Loucy (cell line): Measurements from ENCODE around the gene CHSY3.

Experiments
- CTCF ChIP-seq: fragments of 200-600 bp; sonication (generic); conservative IDR thresholded peaks from 2 replicates; pipeline ENCODE4 v1.5.1; 2014; ENCODE audit warnings: mild to moderate bottlenecking, antibody characterized with exemption, low read length
- EZH2phosphoT487 ChIP-seq: fragments of 200-600 bp; IDR thresholded peaks from 2 replicates; pipeline ENCODE4 v1.6.1; 2018; ENCODE audit warnings: antibody characterized with exemption, mild to moderate bottlenecking, moderate library complexity, borderline replicate concordance

GRCh38 chr5:130011986-130012385, 107.7 kb downstream of the CHSY3 start:
- TF ChIP-seq CTCF (no peak), EZH2phosphoT487 (no peak)
